Fibroblast of skin of left biceps (primary cell): Measurements from ENCODE around the gene CD6.
"Not testable (repeated sequence)": the region's sequence is repeated elsewhere in the genome, so short reads cannot be mapped to it uniquely, and the experiment has no call there.

Experiments
- DNase-seq, 2 experiments: peaks; one replicate each; pipeline ENCODE4 v3.0.0-alpha.2; 2013; ENCODE audit warnings: low read depth in 2 of 2

CD6 gene

GRCh38 chr11:61053191-61053590 lies 81.7 kb downstream of the CD6 start:
- DNase-seq = no peak

- no peak for DNase-seq
Observed at GRCh38 chr11:61054513-61054912, 83.0 kb downstream of the CD6 start.

- no peak for DNase-seq
Observed at GRCh38 chr11:61054927-61055562, 83.6 kb downstream of the CD6 start.

- no peak for DNase-seq
Observed at GRCh38 chr11:61055776-61056175, 84.3 kb downstream of the CD6 start.

GRCh38 chr11:61056571-61056970 lies 85.1 kb downstream of the CD6 start:
- DNase-seq = no peak

- DNase-seq = no peak
Observed at GRCh38 chr11:61056981-61057380, 85.5 kb downstream of the CD6 start.

- no peak for DNase-seq
Observed at GRCh38 chr11:61057615-61058014, 86.1 kb downstream of the CD6 start.

GRCh38 chr11:61058583-61059259 lies 87.2 kb downstream of the CD6 start:
- no peak for DNase-seq

GRCh38 chr11:61059260-61059752 lies 87.8 kb downstream of the CD6 start:
- DNase-seq = no peak

- no peak for DNase-seq
Observed at GRCh38 chr11:61061081-61061826, 89.8 kb downstream of the CD6 start.

GRCh38 chr11:61062181-61062930 lies 90.9 kb downstream of the CD6 start:
- no peak for DNase-seq

- not testable (repeated sequence) for DNase-seq
Observed at GRCh38 chr11:61065236-61065635, 93.8 kb downstream of the CD6 start.

- DNase-seq = no peak
Observed at GRCh38 chr11:61065955-61066638, 94.6 kb downstream of the CD6 start.

GRCh38 chr11:61066645-61067044 lies 95.2 kb downstream of the CD6 start:
- DNase-seq = no peak

GRCh38 chr11:61067782-61068446 lies 96.4 kb downstream of the CD6 start:
- no peak for DNase-seq

GRCh38 chr11:61068581-61068980 lies 97.1 kb downstream of the CD6 start:
- DNase-seq = no peak

- DNase-seq = no peak
Observed at GRCh38 chr11:61069427-61069826, 97.9 kb downstream of the CD6 start.
